NB4 (cell line): ENCODE data around the gene DTNBP1.

ENCODE experiments used
- DNase-seq: peaks from one replicate; pipeline ENCODE4 v3.0.0; 2010; ENCODE audit warnings: low read depth
- H3K4me3 ChIP-seq: one replicate; pipeline ENCODE4 v1.5.1; 2011; ENCODE audit warnings: mild to moderate bottlenecking, low read depth, low read length, moderate library complexity
- MYC ChIP-seq: IDR thresholded peaks from 2 replicates; pipeline ENCODE4 v1.6.1; 2011; ENCODE audit warnings: low read depth, low read length
- POLR2A ChIP-seq: IDR thresholded peaks from 2 replicates; pipeline ENCODE4 v1.6.1; 2011; ENCODE audit warnings: mild to moderate bottlenecking; ENCODE audit not compliant: insufficient read length; ENCODE audit errors: extremely low read depth
- TF ChIP-seq, protein P1 (sequence below): IDR thresholded peaks from one replicate; pipeline ENCODE4 v1.5.1; 2012; ENCODE audit warnings: low read depth, low read length
- TF ChIP-seq, protein P2 (sequence below): IDR thresholded peaks from 2 replicates; pipeline ENCODE4 v1.6.1; 2011; ENCODE audit warnings: low read depth, low read length

Gene DTNBP1

DNA sequence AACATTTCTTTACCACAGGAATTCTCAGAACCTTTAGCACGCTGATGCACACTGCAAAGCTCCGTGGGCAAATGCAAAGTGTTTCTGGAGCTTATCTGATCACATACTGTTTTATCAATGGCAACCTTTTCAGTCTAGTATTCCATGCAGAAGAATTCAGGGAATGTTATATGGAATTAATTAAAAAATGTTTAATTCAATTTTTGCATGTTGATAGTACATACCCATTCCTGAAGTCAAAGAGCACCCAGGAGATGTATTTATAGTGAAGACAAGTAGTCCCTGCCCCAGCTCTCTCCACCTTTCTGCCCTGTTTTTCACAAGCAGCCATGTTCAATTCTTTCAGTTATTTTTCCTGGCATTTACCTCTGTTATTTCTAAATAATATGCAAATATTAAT, 55.2 kb downstream of the DTNBP1 start:
- no peak for DNase-seq
- no peak overlapping the region for H3K4me3 ChIP-seq
- TF ChIP-seq MYC (no peak), POLR2A (no peak)
- TF ChIP-seq, protein P1, sequence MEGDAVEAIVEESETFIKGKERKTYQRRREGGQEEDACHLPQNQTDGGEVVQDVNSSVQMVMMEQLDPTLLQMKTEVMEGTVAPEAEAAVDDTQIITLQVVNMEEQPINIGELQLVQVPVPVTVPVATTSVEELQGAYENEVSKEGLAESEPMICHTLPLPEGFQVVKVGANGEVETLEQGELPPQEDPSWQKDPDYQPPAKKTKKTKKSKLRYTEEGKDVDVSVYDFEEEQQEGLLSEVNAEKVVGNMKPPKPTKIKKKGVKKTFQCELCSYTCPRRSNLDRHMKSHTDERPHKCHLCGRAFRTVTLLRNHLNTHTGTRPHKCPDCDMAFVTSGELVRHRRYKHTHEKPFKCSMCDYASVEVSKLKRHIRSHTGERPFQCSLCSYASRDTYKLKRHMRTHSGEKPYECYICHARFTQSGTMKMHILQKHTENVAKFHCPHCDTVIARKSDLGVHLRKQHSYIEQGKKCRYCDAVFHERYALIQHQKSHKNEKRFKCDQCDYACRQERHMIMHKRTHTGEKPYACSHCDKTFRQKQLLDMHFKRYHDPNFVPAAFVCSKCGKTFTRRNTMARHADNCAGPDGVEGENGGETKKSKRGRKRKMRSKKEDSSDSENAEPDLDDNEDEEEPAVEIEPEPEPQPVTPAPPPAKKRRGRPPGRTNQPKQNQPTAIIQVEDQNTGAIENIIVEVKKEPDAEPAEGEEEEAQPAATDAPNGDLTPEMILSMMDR: no peak
- TF ChIP-seq, protein P2, sequence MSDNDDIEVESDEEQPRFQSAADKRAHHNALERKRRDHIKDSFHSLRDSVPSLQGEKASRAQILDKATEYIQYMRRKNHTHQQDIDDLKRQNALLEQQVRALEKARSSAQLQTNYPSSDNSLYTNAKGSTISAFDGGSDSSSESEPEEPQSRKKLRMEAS: no peak

DNA sequence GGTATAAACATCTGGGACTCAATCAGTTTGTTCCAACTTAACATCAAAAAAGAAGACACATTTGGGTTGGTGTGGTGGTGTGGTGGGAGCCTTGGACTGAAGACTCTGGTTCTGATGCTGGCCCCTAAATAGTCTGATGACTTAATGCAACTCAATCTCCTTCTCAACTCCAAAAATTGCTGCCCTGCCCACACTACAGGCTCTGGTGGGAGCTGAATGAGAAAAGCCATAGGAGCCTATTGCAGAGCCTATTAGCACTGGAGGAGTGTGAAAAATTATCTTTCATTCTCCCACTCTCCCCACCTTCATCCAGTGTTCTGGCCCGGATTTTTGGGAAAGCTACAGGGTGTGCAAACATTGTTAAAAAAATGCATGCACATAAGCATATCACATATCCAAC, 56.5 kb downstream of the DTNBP1 start:
- no peak for DNase-seq
- TF ChIP-seq POLR2A: no peak
- TF ChIP-seq MYC: no peak
- TF ChIP-seq, protein P2: no peak
- TF ChIP-seq, protein P1: no peak
- no peak overlapping the region for H3K4me3 ChIP-seq

DNA sequence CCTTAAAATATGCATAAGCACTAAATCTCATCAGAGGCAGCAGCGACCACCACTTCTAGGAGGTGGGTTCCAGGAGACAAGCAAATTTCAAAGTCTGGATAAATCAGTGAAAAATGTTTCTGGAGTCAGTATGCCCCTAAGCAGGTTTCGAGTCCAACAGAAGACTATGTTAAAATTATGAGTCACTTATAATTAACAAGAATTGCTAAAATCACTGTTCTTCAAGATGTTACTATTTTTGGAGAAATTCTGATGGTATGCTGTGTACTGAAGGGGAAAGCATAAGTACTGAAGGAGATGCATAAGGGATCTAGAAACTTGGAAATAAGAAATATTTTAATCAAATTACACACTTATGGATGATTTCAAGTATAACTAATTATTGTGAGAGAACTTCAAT, 58.0 kb downstream of the DTNBP1 start:
- no peak overlapping the region for H3K4me3 ChIP-seq
- TF ChIP-seq POLR2A: no peak
- TF ChIP-seq, protein P2: no peak
- no peak for TF ChIP-seq MYC
- TF ChIP-seq, protein P1: no peak
- no peak for DNase-seq

DNA sequence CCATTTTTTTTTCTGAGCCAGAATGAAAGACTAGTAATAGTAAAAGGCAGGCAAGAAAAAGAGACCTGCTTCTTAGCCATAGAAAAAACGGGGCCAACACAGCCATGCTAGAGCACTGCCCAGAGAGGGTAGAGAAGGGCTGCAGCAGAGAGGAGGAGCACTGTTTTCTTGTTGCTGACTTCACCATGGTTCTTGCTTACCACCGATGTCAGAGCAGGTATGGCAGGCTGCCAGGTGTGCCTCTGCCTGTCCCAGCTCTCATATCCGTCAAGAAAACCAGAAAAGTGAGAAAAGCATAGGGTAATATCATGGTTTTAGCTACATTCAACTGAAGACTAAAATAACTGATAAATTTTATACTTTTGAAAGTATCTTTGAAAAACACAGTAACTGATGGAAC, 60.7 kb downstream of the DTNBP1 start:
- TF ChIP-seq POLR2A (no peak), MYC (no peak)
- TF ChIP-seq, protein P2: no peak
- TF ChIP-seq, protein P1: no peak
- DNase-seq: no peak
- no peak overlapping the region for H3K4me3 ChIP-seq

DNA sequence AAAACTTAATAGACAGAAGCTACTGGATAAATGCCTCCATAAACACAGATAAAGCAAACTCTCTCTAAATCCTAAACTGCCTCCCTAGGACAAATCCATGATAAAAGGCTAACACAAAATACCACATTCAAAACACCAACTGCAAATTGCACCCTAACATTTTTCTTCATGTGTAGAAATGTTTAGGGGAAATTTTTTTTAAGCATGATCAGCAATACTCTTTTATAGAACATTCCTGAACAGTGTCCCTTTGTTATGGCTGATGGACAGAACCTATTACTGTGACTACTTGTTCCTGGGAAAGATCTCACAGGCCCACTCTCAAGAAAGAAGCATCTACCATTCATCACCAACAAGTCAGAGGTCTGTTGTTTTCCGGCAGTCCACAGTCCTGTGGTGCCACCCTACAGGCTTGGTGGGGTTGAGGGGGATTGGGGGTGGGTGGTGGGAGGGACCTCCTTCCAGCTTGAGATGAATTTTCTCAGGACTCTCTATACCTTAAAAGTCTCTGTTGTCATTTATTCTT, 64.5 kb downstream of the DTNBP1 start:
- DNase-seq: no peak
- TF ChIP-seq MYC (no peak), POLR2A (no peak)
- TF ChIP-seq, protein P1: no peak
- TF ChIP-seq, protein P2: no peak
- H3K4me3 ChIP-seq: no peak overlapping the region
